Neutrophil (primary cell): Measurements from ENCODE around the gene SETD4.

Experiments
- H3K27ac ChIP-seq: fragments of 200-600 bp; sonication (generic); 2 replicates; pipeline ENCODE4 v1.5.1; 2016; ENCODE audit warnings: mild to moderate bottlenecking, moderate library complexity
- H3K27me3 ChIP-seq: fragments of 200-600 bp; sonication (generic); 2 replicates; pipeline ENCODE4 v1.6.0; 2016; ENCODE audit warnings: mild to moderate bottlenecking
- H3K36me3 ChIP-seq: fragments of 200-600 bp; sonication (generic); 2 replicates; pipeline ENCODE4 v1.5.1; 2017
- H3K4me1 ChIP-seq, 2 experiments: fragments of 200-600 bp in 1 of 2; sonication (generic) in 1 of 2; 1 replicate in 1 of 2; 2 replicates in 1 of 2; pipeline versions ENCODE4 v1.5.1 to v1.6.1; 2013 to 2016; ENCODE audit warnings: low read depth in 1 of 2, low read length in 1 of 2, mild to moderate bottlenecking in 1 of 2, moderate library complexity in 1 of 2; ENCODE audit not compliant: control insufficient read depth in 1 of 2, insufficient read depth in 1 of 2
- H3K4me3 ChIP-seq, 2 experiments: fragments of 200-600 bp in 1 of 2; sonication (generic) in 1 of 2; 1 replicate in 1 of 2; 2 replicates in 1 of 2; pipeline ENCODE4 v1.5.1; 2013 to 2016; ENCODE audit warnings: low read depth in 1 of 2, low read length in 1 of 2, mild to moderate bottlenecking in 1 of 2, moderate library complexity in 1 of 2
- H3K9me3 ChIP-seq: fragments of 200-600 bp; sonication (generic); 2 replicates; pipeline ENCODE4 v1.5.1; 2016
- TF ChIP-seq, protein P1 (sequence below): fragments of 200-600 bp; sonication (generic); IDR thresholded peaks from 2 replicates; pipeline ENCODE4 v1.5.1; 2016; ENCODE audit warnings: antibody characterized with exemption

SETD4 gene

DNA sequence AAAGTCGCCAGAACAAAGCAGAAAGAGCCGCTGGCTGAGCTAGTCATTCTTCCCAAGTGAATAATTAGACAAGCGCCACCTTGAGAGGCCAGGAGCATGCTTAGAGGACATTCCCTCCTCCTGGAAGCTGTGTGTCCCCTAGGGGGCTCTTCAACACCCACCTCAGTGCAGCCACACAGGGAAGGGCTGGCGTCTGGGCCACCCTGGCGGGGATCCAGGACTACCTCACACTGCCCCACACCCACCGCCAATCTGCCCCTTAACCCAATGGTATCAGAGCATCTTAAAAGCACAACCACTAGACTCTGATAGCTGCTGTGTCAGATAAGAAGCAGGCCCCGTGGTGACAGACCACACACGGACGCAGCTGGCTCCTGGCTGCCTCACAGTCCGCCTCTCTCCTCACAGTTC, 24.9 kb downstream of the SETD4 start:
- Histone ChIP-seq H3K27me3 (no peaks in the 10 kb centered on the region), H3K27ac (no peak overlapping the region), H3K4me3 (no peak overlapping the region), H3K36me3 (peaks cover 55% of the 10 kb centered on the region), H3K9me3 (no peaks in the 10 kb centered on the region), H3K4me1 (no peaks in the 10 kb centered on the region)
- TF ChIP-seq, protein P1, sequence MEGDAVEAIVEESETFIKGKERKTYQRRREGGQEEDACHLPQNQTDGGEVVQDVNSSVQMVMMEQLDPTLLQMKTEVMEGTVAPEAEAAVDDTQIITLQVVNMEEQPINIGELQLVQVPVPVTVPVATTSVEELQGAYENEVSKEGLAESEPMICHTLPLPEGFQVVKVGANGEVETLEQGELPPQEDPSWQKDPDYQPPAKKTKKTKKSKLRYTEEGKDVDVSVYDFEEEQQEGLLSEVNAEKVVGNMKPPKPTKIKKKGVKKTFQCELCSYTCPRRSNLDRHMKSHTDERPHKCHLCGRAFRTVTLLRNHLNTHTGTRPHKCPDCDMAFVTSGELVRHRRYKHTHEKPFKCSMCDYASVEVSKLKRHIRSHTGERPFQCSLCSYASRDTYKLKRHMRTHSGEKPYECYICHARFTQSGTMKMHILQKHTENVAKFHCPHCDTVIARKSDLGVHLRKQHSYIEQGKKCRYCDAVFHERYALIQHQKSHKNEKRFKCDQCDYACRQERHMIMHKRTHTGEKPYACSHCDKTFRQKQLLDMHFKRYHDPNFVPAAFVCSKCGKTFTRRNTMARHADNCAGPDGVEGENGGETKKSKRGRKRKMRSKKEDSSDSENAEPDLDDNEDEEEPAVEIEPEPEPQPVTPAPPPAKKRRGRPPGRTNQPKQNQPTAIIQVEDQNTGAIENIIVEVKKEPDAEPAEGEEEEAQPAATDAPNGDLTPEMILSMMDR, result no peak

DNA sequence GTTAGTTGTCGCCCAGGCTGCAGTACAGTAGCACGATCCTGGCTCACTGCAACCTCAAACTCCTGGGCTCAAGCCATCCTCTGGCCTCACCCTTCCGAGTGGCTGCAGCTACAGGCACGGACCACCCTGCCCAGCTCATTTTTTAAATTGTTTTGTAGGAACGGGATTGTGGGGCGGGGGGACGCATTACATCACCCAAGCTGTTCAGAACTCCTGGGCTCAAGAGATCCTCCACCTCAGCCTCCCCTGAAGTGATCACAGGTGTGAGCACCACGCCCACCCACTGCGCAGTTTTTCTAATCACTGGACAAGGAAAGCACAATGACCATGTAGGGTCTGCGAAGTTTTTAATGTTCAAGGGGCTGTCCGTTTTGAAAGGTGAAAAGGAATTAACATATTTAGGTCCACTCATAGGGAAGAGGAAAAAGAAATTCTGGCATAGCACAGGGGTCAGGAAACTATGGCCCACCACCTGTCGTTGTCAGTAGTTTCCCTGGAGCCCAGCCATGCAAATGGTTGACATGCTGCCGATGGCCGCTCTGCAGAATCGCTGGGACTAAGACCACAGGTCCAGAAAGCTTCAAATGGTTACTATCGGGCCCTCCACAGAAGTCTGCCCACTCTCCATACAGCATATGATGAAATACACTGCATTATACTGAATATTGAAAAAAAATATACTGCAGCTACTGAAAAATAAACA, 26.0 kb downstream of the SETD4 start:
- Histone ChIP-seq H3K27me3 (no peaks in the 10 kb centered on the region), H3K27ac (no peak overlapping the region), H3K4me1 (no peaks in the 10 kb centered on the region), H3K9me3 (no peaks in the 10 kb centered on the region), H3K36me3 (peaks cover 48% of the 10 kb centered on the region), H3K4me3 (no peak overlapping the region)
- TF ChIP-seq, protein P1, result no peak

DNA sequence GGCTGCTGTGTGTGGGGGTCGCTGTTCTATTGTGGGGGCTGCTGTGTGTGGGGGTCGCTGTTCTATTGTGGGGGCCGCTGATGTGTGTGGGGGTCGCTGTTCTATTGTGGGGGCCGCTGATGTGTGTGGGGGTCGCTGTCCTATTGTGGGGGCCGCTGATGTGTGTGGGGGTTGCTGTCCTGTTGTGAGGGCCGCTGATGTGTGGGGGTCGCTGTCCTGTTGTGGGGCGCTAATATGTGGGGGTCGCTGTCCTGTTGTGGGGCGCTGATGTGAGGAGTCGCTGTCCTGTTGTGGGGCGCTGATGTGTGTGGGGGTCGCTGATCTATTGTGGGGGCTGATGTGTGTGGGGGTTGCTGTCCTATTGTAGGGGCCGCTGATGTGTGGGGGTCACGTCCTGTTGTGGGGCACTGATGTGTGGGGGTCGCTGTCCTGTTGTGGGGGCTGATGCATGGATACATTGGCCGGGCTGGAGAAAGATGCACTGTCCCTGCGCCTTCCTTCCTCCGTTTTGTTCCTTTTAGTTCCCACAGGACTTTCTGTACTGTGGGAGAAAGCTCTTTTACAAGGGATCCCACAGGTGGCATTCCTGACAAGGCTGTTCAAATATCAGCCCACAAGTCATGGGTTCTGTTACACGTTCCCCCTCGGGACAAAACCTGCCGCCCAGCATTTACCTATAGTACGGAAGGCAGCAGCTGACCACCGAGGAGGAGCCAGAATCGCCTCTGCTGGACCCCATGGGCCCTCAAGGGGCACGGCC, 27.5 kb downstream of the SETD4 start:
- H3K27ac ChIP-seq, result no peak overlapping the region
- H3K27me3 ChIP-seq, result no peaks in the 10 kb centered on the region
- peaks cover 0 to 4% of the 10 kb centered on the region in 2 experiments for H3K4me1 ChIP-seq
- no peak overlapping the region for H3K4me3 ChIP-seq
- no peaks in the 10 kb centered on the region for H3K9me3 ChIP-seq
- TF ChIP-seq, protein P1, result no peak
- peaks cover 36% of the 10 kb centered on the region for H3K36me3 ChIP-seq

DNA sequence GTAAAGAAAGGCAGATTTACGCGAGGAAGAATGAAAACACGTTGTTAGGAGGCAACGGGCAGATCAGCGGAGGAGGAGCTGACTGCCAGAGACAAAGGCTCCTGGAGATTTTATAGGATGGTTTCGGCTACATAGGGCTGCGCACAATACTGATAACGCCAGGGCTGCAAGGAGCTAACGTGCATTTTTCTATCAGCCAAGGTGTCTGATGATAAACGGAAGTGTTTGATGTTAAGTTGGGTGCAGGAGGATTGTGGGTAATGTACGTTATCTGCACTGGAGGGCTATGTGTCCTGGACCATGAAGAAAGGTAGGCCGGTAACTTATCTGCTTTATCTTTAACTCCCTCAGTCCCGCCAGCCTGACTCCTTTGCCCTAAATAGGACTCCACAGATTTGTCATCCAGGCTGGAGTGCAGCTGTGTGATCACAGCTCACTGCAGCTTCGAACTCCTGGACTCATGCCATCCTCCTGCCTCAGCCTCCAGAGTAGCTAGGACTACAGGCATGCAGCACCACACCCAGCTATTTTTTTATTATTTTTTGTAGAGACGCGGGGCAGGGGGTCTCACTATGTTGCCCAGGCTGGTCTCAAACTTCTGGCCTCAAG, 29.6 kb downstream of the SETD4 start:
- Histone ChIP-seq H3K4me3 (no peak overlapping the region), H3K27me3 (no peaks in the 10 kb centered on the region), H3K27ac (no peak overlapping the region), H3K9me3 (no peaks in the 10 kb centered on the region), H3K36me3 (peaks cover 19% of the 10 kb centered on the region), H3K4me1 (peaks cover 0 to 4% of the 10 kb centered on the region in 2 experiments)
- TF ChIP-seq, protein P1, result no peak

DNA sequence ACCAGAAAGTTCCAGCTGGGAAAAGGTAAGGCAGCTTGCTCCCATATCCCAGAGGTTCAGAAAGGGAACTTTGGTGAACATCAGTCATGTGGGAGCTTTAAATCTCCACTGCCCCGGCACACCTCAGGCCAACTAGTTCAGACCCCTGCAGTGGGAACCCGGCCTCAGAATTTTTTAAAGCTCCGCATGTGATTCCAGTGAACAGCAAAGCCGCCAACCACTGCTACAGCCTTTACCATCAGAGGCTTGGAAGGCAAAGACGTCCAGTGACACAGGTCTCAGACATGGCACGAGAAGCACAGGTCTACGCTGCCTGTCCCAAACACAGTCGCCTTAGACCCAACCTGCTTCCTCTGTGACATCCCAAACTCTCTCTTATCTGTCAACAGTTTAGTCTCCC, 31.0 kb downstream of the SETD4 start:
- H3K9me3 ChIP-seq, result no peaks in the 10 kb centered on the region
- H3K36me3 ChIP-seq, result peaks cover 6% of the 10 kb centered on the region
- no peak overlapping the region for H3K27ac ChIP-seq
- no peaks in the 10 kb centered on the region for H3K27me3 ChIP-seq
- H3K4me3 ChIP-seq, result no peak overlapping the region
- TF ChIP-seq, protein P1, result no peak
- peaks cover 0 to 4% of the 10 kb centered on the region in 2 experiments for H3K4me1 ChIP-seq
